Breast epithelium (tissue), 4 donors: ENCODE measurements around the gene OCA2. TPM values are rescaled to one million over a fixed set of nuclear protein-coding genes. Genes with fewer than 3 reads are reported as not detected.

ENCODE experiments used
- DNase-seq, 2 donors: peaks; one replicate each; pipeline ENCODE4 v3.0.0-alpha.2; 2019; ENCODE audit warnings: low spot score in 2 of 2
- H3K27ac ChIP-seq, 2 donors: fragments of 200-600 bp; sonication (generic) in 1 of 2; one replicate each; pipeline ENCODE4 v1.5.1; 2016 to 2019; ENCODE audit warnings: mild to moderate bottlenecking in 1 of 2
- H3K27me3 ChIP-seq, 2 donors: fragments of 200-600 bp; sonication (generic) in 1 of 2; one replicate each; pipeline versions ENCODE4 v1.5.1 to v1.6.0; 2017 to 2019; ENCODE audit warnings: control low read depth in 1 of 2, mild to moderate bottlenecking in 1 of 2
- H3K36me3 ChIP-seq: fragments of 200-600 bp; one replicate; pipeline ENCODE4 v1.5.1; 2019
- H3K4me1 ChIP-seq, 2 donors: fragments of 200-600 bp; sonication (generic); one replicate each; pipeline ENCODE4 v1.5.1; 2016 to 2019; ENCODE audit warnings: control low read depth in 1 of 2
- H3K4me3 ChIP-seq, 3 donors: fragments of 200-600 bp; sonication (generic); 1 replicate in 2 of 3; 2 replicates in 1 of 3; pipeline ENCODE4 v1.5.1; 2016 to 2019; ENCODE audit warnings: mild to moderate bottlenecking in 3 of 3, moderate library complexity in 2 of 3
- H3K9me3 ChIP-seq, 2 donors: fragments of 200-600 bp; sonication (generic) in 1 of 2; one replicate each; pipeline ENCODE4 v1.5.1; 2016 to 2019; ENCODE audit warnings: control low read depth in 1 of 2
- CTCF ChIP-seq, 3 donors: fragments of 450-650 bp; IDR thresholded peaks; one replicate each; pipeline ENCODE4 v1.5.1; 2016 to 2017; ENCODE audit warnings: antibody characterized with exemption in 3 of 3, mild to moderate bottlenecking in 3 of 3, moderate library complexity in 3 of 3
- POLR2A ChIP-seq: fragments of 450-650 bp; IDR thresholded peaks from one replicate; pipeline ENCODE4 v1.6.1; 2016; ENCODE audit warnings: antibody characterized with exemption, mild to moderate bottlenecking, moderate library complexity
- POLR2AphosphoS5 ChIP-seq, 3 donors: sonication (generic); formaldehyde crosslinking; IDR thresholded peaks; one replicate each; pipeline ENCODE4 v1.6.1; 2017; ENCODE audit warnings: antibody characterized with exemption in 3 of 3
- intact Hi-C: fragments of 100-400 bp; cut with DNase I; formaldehyde crosslinking; loops from one replicate; pipeline ENCODE4 v1.15.1; 2023; ENCODE audit warnings: low total_unique reads
- total RNA-seq, 3 donors: library from RNA; depleted of rRNA; stranded (reverse); fragments of >200 nt; gene quantifications; one replicate each; pipeline ENCODE4 v1.1.0, GENCODE V29; 2016

Gene OCA2
- total RNA-seq, 3 donors from 2014 or later, result 0.59 to 0.80 (median 0.66) TPM

- H3K27me3 ChIP-seq, result no peaks in the 10 kb centered on the region
- intact Hi-C loops, result no loop called here
- DNase-seq, result no peak
- no peaks in the 10 kb centered on the region for H3K9me3 ChIP-seq
- no peaks in the 10 kb centered on the region for H3K36me3 ChIP-seq
- H3K4me1 ChIP-seq, result no peaks in the 10 kb centered on the region
- no peak for TF ChIP-seq CTCF (IDR thresholded peaks at IDR 0.05)
- no peak for TF ChIP-seq POLR2AphosphoS5 (IDR thresholded peaks at IDR 0.05)
- TF ChIP-seq POLR2A, result no peak
- no peak overlapping the region for H3K27ac ChIP-seq
- no peak overlapping the region for H3K4me3 ChIP-seq
Measured at GRCh38 chr15:28129231-28129848, 30.2 kb upstream of the OCA2 start.

- TF ChIP-seq POLR2AphosphoS5 (IDR thresholded peaks at IDR 0.05), result no peak
- no peak for TF ChIP-seq POLR2A
- TF ChIP-seq CTCF (IDR thresholded peaks at IDR 0.05), result no peak
- Histone ChIP-seq H3K27me3 (no peaks in the 10 kb centered on the region), H3K4me1 (no peaks in the 10 kb centered on the region), H3K27ac (no peak overlapping the region), H3K9me3 (no peaks in the 10 kb centered on the region), H3K4me3 (no peak overlapping the region), H3K36me3 (no peaks in the 10 kb centered on the region)
- no peak for DNase-seq
- intact Hi-C loops, result no loop called here
Measured at GRCh38 chr15:28128031-28128430, 28.9 kb upstream of the OCA2 start.

DNA sequence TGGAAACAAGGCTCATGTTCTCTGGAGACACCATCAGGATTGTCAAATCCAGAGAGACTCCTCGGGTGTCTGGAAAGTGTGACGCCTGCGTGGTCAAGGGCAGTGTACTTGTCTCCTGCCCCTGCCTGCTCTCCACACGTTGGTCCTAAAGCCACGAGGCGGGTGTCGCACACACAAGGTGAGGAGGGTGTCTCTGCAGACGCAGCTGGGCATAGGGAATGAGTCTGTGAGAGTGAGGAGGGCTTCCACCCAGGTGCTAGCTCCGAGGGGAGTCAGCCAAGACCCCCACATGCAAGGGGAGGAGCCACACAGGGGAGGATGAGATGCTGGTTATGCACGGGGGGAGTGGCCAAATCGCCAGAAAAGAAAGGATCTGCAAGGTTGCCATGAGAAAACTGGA, 27.9 kb upstream of the OCA2 start:
- intact Hi-C loops, result no loop called here
- H3K36me3 ChIP-seq, result no peaks in the 10 kb centered on the region

DNA sequence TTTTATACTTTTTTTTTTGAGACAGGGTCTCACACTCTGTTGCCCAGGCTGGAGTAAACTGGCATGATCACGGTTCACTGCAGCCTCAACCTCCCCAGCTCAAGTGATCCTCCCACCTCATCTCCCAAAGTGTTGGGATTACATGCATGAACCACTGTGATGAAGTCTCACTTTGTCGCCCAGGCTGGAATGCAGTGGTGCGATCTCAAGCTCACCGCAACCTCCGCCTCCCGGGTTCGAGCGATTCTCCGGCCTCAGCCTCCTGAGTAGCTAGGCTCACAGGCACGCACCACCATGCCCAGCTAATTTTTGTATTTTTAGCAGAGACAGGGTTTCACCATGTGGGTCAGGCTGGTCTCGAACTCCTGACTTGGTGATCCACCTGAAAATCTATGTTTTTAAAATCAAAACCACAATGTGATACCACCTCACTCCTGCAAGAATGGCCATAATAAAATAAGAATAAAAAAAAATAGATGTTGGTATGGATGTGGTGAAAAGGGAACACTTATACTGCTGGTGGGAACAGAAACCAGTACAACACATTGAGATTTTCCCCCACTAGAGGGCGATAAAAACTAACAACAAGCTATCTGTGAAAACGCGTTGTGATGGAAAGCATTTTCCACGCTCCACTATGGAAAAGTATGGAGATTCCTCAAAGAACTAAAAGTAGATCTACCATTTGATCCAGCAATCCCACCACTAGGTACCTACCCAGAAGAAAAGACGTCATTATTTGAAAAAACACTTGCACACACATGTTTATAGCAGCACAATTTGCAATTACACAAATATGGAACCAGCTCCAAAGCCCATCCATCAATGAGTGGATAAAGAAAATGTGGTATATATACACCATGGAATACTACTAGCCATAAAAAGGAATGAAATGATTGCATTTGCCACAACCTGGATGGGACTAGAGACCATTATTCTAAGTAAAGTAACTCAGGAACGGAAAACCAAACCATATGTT, 26.8 kb upstream of the OCA2 start:
- intact Hi-C loops, result no loop called here
- H3K9me3 ChIP-seq, result no peaks in the 10 kb centered on the region
- H3K27me3 ChIP-seq, result no peaks in the 10 kb centered on the region
- no peaks in the 10 kb centered on the region for H3K4me1 ChIP-seq
- TF ChIP-seq POLR2AphosphoS5 (IDR thresholded peaks at IDR 0.05) (no peak), CTCF (IDR thresholded peaks at IDR 0.05) (peak in 2 of 3 donors; percentile 30 to 49), POLR2A (no peak)
- no peak overlapping the region for H3K27ac ChIP-seq
- no peak for DNase-seq
- no peaks in the 10 kb centered on the region for H3K36me3 ChIP-seq
- no peak overlapping the region for H3K4me3 ChIP-seq

More for the DNA sequence above, 27.9 kb upstream of the OCA2 start:
- Histone ChIP-seq H3K9me3 (no peaks in the 10 kb centered on the region), H3K27me3 (no peaks in the 10 kb centered on the region), H3K4me1 (no peaks in the 10 kb centered on the region), H3K27ac (no peak overlapping the region), H3K4me3 (no peak overlapping the region)
- TF ChIP-seq POLR2A (no peak), POLR2AphosphoS5 (IDR thresholded peaks at IDR 0.05) (no peak), CTCF (IDR thresholded peaks at IDR 0.05) (no peak)
- no peak for DNase-seq

DNA sequence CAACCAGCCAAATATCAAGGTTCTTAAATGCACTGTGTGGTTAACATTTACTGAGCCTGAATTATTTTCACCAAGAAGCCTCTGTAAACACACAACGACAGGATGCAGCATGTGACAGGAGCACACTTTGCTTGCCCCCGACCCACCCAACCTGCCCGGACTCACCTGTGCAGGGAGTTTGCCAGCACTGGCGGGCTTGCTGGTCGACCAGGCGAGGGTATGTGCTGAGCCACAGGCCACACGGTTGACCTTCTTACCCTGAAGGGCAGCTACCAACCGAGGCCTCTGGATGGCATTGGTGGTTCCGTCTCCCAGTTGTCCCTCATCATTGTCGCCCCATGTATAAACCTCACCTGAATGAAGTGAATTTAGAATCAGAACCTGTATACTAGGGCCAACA, 25.7 kb upstream of the OCA2 start:
- TF ChIP-seq CTCF (IDR thresholded peaks at IDR 0.05), result no peak
- no peak for TF ChIP-seq POLR2AphosphoS5 (IDR thresholded peaks at IDR 0.05)
- TF ChIP-seq POLR2A, result no peak
- no peak overlapping the region for H3K27ac ChIP-seq
- no peaks in the 10 kb centered on the region for H3K36me3 ChIP-seq
- H3K9me3 ChIP-seq, result no peaks in the 10 kb centered on the region
- intact Hi-C loops, result no loop called here
- H3K4me3 ChIP-seq, result no peak overlapping the region
- H3K4me1 ChIP-seq, result no peaks in the 10 kb centered on the region
- DNase-seq, result no peak
- H3K27me3 ChIP-seq, result no peaks in the 10 kb centered on the region
